Measurements from ENCODE around the gene CLDN24.

DNA sequence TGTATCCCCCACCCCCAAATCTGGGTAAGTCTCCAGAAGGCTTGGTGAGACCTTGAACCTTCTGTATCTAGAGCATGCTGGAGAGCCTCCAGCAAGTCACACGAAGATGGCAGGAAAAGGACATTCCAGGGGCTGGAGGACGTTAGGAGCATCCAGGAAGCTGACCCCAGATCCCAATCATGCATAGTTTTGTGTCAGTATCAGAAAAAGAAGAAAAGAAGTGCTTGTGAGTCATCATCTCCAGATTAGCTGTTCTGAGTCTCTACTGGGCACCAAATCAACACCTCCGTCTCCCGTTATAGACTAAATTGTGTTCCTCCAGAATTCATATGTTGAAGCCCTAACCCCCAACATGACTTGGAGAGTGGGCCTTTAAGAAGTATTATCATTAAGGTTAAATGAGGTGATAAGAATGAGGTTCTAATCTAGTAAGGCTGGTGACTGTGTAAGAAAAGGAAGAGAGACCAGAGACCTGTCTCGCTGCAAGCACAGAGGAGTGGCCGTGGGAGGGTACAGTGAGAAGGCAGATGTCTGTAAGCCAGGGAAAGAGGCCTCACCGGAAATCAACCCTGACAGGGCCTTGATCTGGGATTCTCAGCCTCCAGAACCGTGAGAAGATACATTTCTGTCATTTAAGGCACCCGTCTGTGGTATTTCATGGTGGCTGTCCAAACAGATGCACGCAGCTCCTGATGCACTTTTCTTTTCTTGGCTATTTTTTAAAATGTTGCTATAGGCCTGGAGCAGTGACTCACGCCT lies 38.1 kb upstream of the CLDN24 start:
- TF ChIP-seq POLR2A (IDR thresholded peaks at IDR 0.05): no peak
- TF ChIP-seq, protein P1, sequence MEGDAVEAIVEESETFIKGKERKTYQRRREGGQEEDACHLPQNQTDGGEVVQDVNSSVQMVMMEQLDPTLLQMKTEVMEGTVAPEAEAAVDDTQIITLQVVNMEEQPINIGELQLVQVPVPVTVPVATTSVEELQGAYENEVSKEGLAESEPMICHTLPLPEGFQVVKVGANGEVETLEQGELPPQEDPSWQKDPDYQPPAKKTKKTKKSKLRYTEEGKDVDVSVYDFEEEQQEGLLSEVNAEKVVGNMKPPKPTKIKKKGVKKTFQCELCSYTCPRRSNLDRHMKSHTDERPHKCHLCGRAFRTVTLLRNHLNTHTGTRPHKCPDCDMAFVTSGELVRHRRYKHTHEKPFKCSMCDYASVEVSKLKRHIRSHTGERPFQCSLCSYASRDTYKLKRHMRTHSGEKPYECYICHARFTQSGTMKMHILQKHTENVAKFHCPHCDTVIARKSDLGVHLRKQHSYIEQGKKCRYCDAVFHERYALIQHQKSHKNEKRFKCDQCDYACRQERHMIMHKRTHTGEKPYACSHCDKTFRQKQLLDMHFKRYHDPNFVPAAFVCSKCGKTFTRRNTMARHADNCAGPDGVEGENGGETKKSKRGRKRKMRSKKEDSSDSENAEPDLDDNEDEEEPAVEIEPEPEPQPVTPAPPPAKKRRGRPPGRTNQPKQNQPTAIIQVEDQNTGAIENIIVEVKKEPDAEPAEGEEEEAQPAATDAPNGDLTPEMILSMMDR (IDR thresholded peaks at IDR 0.05): no peak
- TF ChIP-seq POLR2AphosphoS5 (IDR thresholded peaks at IDR 0.05): no peak
- TF ChIP-seq EP300 (IDR thresholded peaks at IDR 0.05): no peak

Measured in stomach (tissue), 4 donors.